ENCODE results near the gene TMCC1.

TMCC1 gene

DNA sequence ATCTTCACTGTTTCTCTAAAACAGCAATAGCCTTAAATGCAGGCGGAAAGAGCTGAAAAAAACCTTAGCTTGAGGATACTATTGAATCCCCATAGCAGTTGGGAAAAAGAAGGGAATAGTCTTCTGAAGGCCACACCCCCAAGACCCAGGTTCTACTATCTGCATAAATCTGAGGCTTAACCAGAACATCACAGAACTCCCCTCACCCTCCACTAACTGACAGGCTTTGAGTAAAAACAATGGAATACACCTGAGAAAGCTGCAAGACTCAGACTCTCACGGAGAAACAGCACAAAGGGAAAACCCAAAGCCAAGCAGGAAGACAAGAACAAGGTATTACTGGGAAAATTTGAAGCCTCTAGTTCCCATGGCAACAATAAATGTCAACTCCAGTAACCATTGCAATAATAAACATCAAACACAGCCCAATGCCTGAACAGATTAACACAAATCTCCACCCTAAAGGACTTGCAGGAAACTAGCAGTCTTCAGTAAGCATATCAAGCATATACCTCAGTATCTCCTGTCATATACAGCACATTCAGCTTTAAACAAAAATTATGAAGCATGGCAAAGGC is 56.4 kb downstream of the TMCC1 start:
- in situ Hi-C loops (cut with HindIII; ENCODE audit: low sequenced_read_pairs) = loop anchor here (25.0 kb wide), 1 partner anchor 300 kb away; the partner anchor contains the start of genes H1-8 and RHO

DNA sequence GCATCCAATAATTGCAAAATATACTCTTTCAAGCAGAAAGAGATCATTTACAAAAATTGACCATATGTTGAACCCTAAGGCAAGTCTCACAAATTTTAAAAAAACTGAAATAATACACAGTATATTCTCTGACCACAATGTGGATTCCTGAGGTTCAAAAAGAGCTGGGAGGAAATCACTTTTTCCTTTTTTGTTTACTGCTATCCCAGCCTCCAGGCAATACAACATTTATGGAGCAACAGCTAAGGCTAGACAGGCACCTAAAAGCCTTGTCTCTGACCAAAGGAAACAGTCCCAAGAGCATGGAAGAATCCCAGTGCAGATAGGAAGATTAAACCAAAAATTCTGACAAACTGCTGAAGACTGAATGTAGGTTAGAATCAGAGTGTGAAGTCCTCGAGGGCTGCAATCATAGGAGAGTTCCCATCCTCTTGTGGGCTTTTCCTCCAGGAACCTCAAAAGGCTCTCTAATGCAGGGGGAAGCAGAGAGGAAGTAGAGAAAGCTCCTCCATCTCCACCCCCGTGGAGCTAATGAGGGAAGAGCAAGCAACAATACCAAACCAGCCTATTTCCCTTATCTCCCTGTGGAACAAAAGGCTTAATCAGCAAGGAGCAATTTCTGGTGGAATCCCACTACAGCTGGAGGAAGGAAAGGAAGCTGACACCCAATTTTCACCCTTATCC is 57.0 kb downstream of the TMCC1 start:
- in situ Hi-C loops (cut with HindIII; ENCODE audit: low sequenced_read_pairs) = loop anchor here (25.0 kb wide), 1 partner anchor 299 kb away; the partner anchor contains the start of genes H1-8 and RHO

GRCh38 chr3:129835198-129835597 is 58.3 kb downstream of the TMCC1 start:
- in situ Hi-C loops (cut with HindIII; ENCODE audit: low sequenced_read_pairs) = loop anchor here (25.0 kb wide), 1 partner anchor 298 kb away; the partner anchor contains the start of genes H1-8 and RHO

- in situ Hi-C loops (cut with HindIII; ENCODE audit: low sequenced_read_pairs) = loop anchor here (25.0 kb wide), 1 partner anchor 297 kb away; the partner anchor contains the start of genes H1-8 and RHO
Observed at GRCh38 chr3:129834580-129834979, 58.9 kb downstream of the TMCC1 start.

GRCh38 chr3:129831942-129832341 is 61.6 kb downstream of the TMCC1 start:
- in situ Hi-C loops (cut with HindIII; ENCODE audit: low sequenced_read_pairs) = loop anchor here (25.0 kb wide), 1 partner anchor 295 kb away; the partner anchor contains the start of genes H1-8 and RHO

- in situ Hi-C loops (cut with HindIII; ENCODE audit: low sequenced_read_pairs) = loop anchor here (25.0 kb wide), 1 partner anchor 294 kb away; the partner anchor contains the start of genes H1-8 and RHO
Observed at GRCh38 chr3:129831503-129831902, 62.0 kb downstream of the TMCC1 start.

DNA sequence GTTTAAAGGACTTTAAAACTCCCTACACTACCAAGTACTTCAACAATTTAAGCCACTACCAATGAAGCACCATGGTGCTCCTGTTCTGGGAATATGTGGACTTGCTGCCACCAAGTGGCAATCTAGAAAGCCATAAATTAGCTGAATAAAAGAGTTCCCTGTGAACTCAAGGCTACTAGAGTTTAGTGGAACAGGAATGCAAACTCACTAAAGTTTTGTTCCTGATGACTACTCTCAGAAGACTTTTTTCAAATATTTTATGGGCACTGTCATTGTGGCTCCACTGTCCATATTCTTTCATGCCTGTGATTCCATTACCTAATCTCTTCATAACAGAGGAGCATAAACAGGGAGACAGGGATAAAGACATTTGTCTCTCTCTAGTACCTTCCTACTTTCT is 63.9 kb downstream of the TMCC1 start:
- in situ Hi-C loops (cut with HindIII; ENCODE audit: low sequenced_read_pairs) = loop anchor here (5.0 to 25.0 kb wide), 6 partner anchors 58 to 387 kb away; partner anchors contain the start of genes H1-8, IFT122 and RHO

- in situ Hi-C loops (cut with HindIII; ENCODE audit: low sequenced_read_pairs) = loop anchor here (5.0 to 25.0 kb wide), 6 partner anchors 60 to 385 kb away; partner anchors contain the start of genes H1-8, IFT122 and RHO
Observed at GRCh38 chr3:129827765-129828164, 65.7 kb downstream of the TMCC1 start.

GRCh38 chr3:129824926-129825541 is 68.5 kb downstream of the TMCC1 start:
- in situ Hi-C loops (cut with HindIII; ENCODE audit: low sequenced_read_pairs) = loop anchor here (5.0 to 25.0 kb wide), 6 partner anchors 62 to 383 kb away; partner anchors contain the start of genes H1-8, IFT122 and RHO

- in situ Hi-C loops (cut with HindIII; ENCODE audit: low sequenced_read_pairs) = no loop called here
Observed at GRCh38 chr3:129822679-129823078, 70.8 kb downstream of the TMCC1 start.

GRCh38 chr3:129822241-129822640 is 71.3 kb downstream of the TMCC1 start:
- in situ Hi-C loops (cut with HindIII; ENCODE audit: low sequenced_read_pairs) = no loop called here

- in situ Hi-C loops (cut with HindIII; ENCODE audit: low sequenced_read_pairs) = no loop called here
Observed at GRCh38 chr3:129820587-129820986, 72.9 kb downstream of the TMCC1 start.

DNA sequence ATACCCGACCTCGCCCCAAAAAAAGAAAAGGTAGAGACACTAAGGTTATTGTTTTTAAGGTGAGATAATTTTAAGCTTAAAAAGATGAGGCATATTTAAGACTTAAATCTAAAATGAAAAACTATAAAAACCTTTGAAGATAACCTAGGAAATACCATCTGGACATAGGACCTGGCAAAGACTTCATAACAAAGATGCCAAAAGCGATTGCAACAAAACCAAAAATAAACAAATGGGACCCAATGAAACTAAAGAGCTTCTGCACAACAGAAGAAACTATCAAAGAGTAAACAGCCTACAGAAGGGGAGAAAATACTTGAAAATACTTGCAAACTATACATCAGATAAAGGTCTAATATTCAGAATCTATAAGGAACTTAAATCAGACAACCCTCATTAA is 80.9 kb downstream of the TMCC1 start:
- in situ Hi-C loops (cut with HindIII; ENCODE audit: low sequenced_read_pairs) = no loop called here

GRCh38 chr3:129809297-129809696 is 84.2 kb downstream of the TMCC1 start:
- in situ Hi-C loops (cut with HindIII; ENCODE audit: low sequenced_read_pairs) = no loop called here

- in situ Hi-C loops (cut with HindIII; ENCODE audit: low sequenced_read_pairs) = no loop called here
Observed at GRCh38 chr3:129796146-129796545, 97.4 kb downstream of the TMCC1 start.

DNA sequence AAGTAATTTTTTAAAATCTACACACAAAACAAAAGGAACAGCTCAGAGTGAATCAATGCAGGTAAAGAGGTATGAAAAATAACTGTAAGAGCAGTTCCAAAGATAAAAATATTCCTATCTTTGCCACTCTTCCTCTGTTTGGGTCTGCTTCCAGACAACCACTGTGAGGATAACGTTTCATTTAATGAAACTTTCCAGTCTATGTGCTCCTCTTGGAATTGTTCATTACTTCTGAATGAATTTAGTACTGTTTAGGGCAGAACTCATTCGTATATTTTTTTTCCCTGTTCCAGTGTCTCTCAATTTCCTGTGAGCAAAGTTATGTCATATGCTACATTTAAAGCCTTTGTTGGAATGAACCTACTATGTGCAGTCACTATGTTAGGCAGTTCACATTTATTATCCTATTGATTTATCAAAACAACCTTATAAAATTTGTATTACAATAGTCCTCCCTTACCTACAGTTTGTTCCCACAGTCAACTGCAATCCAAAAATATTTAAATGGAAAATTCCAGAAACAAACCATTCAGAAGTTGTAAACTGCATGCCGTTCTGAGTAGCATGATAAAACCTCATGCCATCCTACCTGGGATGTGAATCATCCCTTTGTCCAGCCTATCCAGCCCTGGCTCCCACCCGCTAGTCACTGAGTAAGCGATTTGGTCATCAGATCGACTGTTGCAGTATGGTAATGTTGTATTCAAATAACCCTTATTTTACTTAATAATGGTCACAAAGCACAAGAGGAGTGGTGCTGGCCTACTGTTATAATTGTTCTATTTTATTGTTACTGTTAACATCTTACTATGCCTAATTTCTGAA is 98.1 kb downstream of the TMCC1 start:
- in situ Hi-C loops (cut with HindIII; ENCODE audit: low sequenced_read_pairs) = no loop called here

- in situ Hi-C loops (cut with HindIII; ENCODE audit: low sequenced_read_pairs) = loop anchor here (5.0 kb wide), 1 partner anchor 73 kb away; no protein-coding TSS in a partner anchor
Observed at GRCh38 chr3:129794311-129795185, 99.0 kb downstream of the TMCC1 start.

DNA sequence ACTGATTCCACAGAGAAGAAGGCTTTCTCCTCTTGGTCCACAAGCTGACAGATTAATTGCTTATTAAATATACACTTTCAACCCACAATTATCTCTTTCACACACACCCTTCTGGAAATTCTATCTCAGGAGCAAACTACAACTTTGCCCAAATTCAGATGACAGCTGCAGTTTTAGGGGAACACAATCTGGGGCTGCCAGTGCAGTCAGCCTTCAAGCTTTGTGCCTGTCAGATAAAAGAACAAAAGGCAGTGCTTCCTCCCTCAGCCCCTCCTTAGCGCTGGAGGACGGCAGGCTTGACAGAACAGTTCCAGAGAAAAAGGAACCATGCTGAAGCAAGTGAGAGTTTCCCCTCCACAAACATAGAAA is 99.6 kb downstream of the TMCC1 start:
- in situ Hi-C loops (cut with HindIII; ENCODE audit: low sequenced_read_pairs) = loop anchor here (5.0 kb wide), 1 partner anchor 73 kb away; no protein-coding TSS in a partner anchor

- in situ Hi-C loops (cut with HindIII; ENCODE audit: low sequenced_read_pairs) = loop anchor here (5.0 kb wide), 1 partner anchor 74 kb away; no protein-coding TSS in a partner anchor
Observed at GRCh38 chr3:129793319-129793718, 100.2 kb downstream of the TMCC1 start.
